Nephron progenitor cell (in vitro differentiated cells): Measurements from ENCODE around the gene OR1J1.

Experiments used
- DNase-seq: peaks from one replicate; pipeline ENCODE4 v3.0.0; 2021
- H3K27ac Mint-ChIP-seq: 2 replicates; pipeline ENCODE4 v1.8.0; 2021; ENCODE audit warnings: mild to moderate bottlenecking, moderate library complexity, mixed read lengths
- H3K27me3 Mint-ChIP-seq: 2 replicates; pipeline ENCODE4 v1.8.0; 2021; ENCODE audit warnings: mild to moderate bottlenecking, low read depth, mixed read lengths; ENCODE audit not compliant: poor library complexity
- H3K36me3 Mint-ChIP-seq: 2 replicates; pipeline ENCODE4 v1.8.0; 2021; ENCODE audit warnings: low read depth, mixed read lengths
- H3K4me1 Mint-ChIP-seq: 2 replicates; pipeline ENCODE4 v1.8.0; 2021; ENCODE audit warnings: mixed read lengths
- H3K4me3 Mint-ChIP-seq: 2 replicates; pipeline ENCODE4 v1.8.0; 2021; ENCODE audit warnings: mild to moderate bottlenecking, moderate library complexity, mixed read lengths
- H3K9me3 Mint-ChIP-seq: 2 replicates; pipeline ENCODE4 v1.8.0; 2021; ENCODE audit warnings: mild to moderate bottlenecking, moderate library complexity, mixed read lengths
- CTCF ChIP-seq: fragments of 200-600 bp; sonication (generic); IDR thresholded peaks from 2 replicates; pipeline ENCODE4 v1.5.0; 2021; ENCODE audit warnings: antibody characterized with exemption

OR1J1 gene

GRCh38 chr9:122474561-122474960 is 3.2 kb downstream of the OR1J1 start:
- Mint-ChIP-seq H3K36me3 (no peaks in the 10 kb centered on the region), H3K4me1 (no peaks in the 10 kb centered on the region), H3K4me3 (no peak overlapping the region), H3K9me3 (peaks cover 10% of the 10 kb centered on the region), H3K27me3 (peaks cover 5% of the 10 kb centered on the region), H3K27ac (no peak overlapping the region)
- no peak for TF ChIP-seq CTCF
- DNase-seq, result no peak

GRCh38 chr9:122468735-122469134 is 9.0 kb downstream of the OR1J1 start:
- H3K9me3 Mint-ChIP-seq, result peaks cover 12% of the 10 kb centered on the region
- peaks cover 40% of the 10 kb centered on the region for H3K27me3 Mint-ChIP-seq
- no peak for TF ChIP-seq CTCF
- H3K36me3 Mint-ChIP-seq, result no peaks in the 10 kb centered on the region
- no peak for DNase-seq
- H3K4me1 Mint-ChIP-seq, result no peaks in the 10 kb centered on the region
- H3K27ac Mint-ChIP-seq, result no peak overlapping the region
- H3K4me3 Mint-ChIP-seq, result no peak overlapping the region

- Mint-ChIP-seq H3K27ac (no peak overlapping the region), H3K4me1 (no peaks in the 10 kb centered on the region), H3K27me3 (peaks cover 50% of the 10 kb centered on the region), H3K4me3 (no peak overlapping the region), H3K9me3 (peaks cover 11% of the 10 kb centered on the region), H3K36me3 (no peaks in the 10 kb centered on the region)
- no peak for DNase-seq
- no peak for TF ChIP-seq CTCF
Observed at GRCh38 chr9:122466456-122466855, 11.3 kb downstream of the OR1J1 start.

GRCh38 chr9:122464633-122465567 is 12.8 kb downstream of the OR1J1 start:
- TF ChIP-seq CTCF, result peak; percentile 74
- Mint-ChIP-seq H3K9me3 (peaks cover 19% of the 10 kb centered on the region), H3K4me1 (no peaks in the 10 kb centered on the region), H3K27me3 (peaks cover 50% of the 10 kb centered on the region), H3K4me3 (no peak overlapping the region), H3K36me3 (no peaks in the 10 kb centered on the region), H3K27ac (no peak overlapping the region)
- DNase-seq, result peak; percentile 54

- no peak for TF ChIP-seq CTCF
- Mint-ChIP-seq H3K4me1 (no peaks in the 10 kb centered on the region), H3K27ac (no peak overlapping the region), H3K9me3 (peaks cover 13% of the 10 kb centered on the region), H3K27me3 (peaks cover 46% of the 10 kb centered on the region), H3K36me3 (no peaks in the 10 kb centered on the region), H3K4me3 (peak overlapping the region; percentile 19)
- peak; percentile 11 for DNase-seq
Observed at GRCh38 chr9:122463828-122464632, 13.7 kb downstream of the OR1J1 start.
